Trophoblast cell (in vitro differentiated cells and primary cell): ENCODE results near the gene SPINK14.

Experiments
- DNase-seq, 2 donors: peaks; one replicate each; pipeline ENCODE4 v3.0.0-alpha.2; 2016
- H2AFZ ChIP-seq: 2 replicates; pipeline ENCODE4 v1.6.1; 2013; ENCODE audit warnings: low read length, moderate library complexity, mild to moderate bottlenecking; ENCODE audit not compliant: insufficient read depth, poor library complexity
- H2AK5ac ChIP-seq: 2 replicates; pipeline ENCODE4 v1.6.1; 2013; ENCODE audit warnings: mild to moderate bottlenecking, low read length
- H2BK120ac ChIP-seq: 2 replicates; pipeline ENCODE4 v1.6.1; 2013; ENCODE audit warnings: low read length, mild to moderate bottlenecking, moderate library complexity; ENCODE audit not compliant: insufficient read depth, poor library complexity
- H2BK12ac ChIP-seq: 2 replicates; pipeline ENCODE4 v1.6.1; 2013; ENCODE audit warnings: mild to moderate bottlenecking, low read length, moderate library complexity
- H2BK5ac ChIP-seq: 2 replicates; pipeline ENCODE4 v1.6.1; 2013; ENCODE audit warnings: low read length, low read depth, moderate library complexity, mild to moderate bottlenecking; ENCODE audit not compliant: poor library complexity
- H3K14ac ChIP-seq: 2 replicates; pipeline ENCODE4 v1.6.1; 2013; ENCODE audit warnings: mild to moderate bottlenecking, low read length
- H3K18ac ChIP-seq: 2 replicates; pipeline ENCODE4 v1.6.1; 2013; ENCODE audit warnings: mild to moderate bottlenecking, low read length
- H3K23ac ChIP-seq: 2 replicates; pipeline ENCODE4 v1.6.1; 2013; ENCODE audit warnings: low read length
- H3K27ac ChIP-seq: 2 replicates; pipeline ENCODE4 v1.5.1; 2013; ENCODE audit warnings: low read depth, mild to moderate bottlenecking, inconsistent platforms, low read length, moderate library complexity
- H3K27me3 ChIP-seq: 2 replicates; pipeline ENCODE4 v1.6.1; 2013; ENCODE audit warnings: inconsistent platforms, mild to moderate bottlenecking, low read length, moderate library complexity; ENCODE audit not compliant: insufficient read depth
- H3K36me3 ChIP-seq, 2 experiments: 1 replicate in 1 of 2; 2 replicates in 1 of 2; pipeline ENCODE4 v1.6.1; 2013; ENCODE audit warnings: low read length in 2 of 2, mild to moderate bottlenecking in 2 of 2, moderate library complexity in 1 of 2; ENCODE audit not compliant: insufficient read depth in 2 of 2, control insufficient read depth in 1 of 2
- H3K4ac ChIP-seq: 2 replicates; pipeline ENCODE4 v1.6.1; 2013; ENCODE audit warnings: low read depth, mild to moderate bottlenecking, low read length, moderate library complexity
- H3K4me1 ChIP-seq, 2 experiments: 1 replicate in 1 of 2; 2 replicates in 1 of 2; pipeline ENCODE4 v1.6.1; 2013; ENCODE audit warnings: low read length in 2 of 2, mild to moderate bottlenecking in 2 of 2, moderate library complexity in 1 of 2; ENCODE audit not compliant: insufficient read depth in 2 of 2, control insufficient read depth in 1 of 2
- H3K4me2 ChIP-seq: 2 replicates; pipeline ENCODE4 v1.6.1; 2013; ENCODE audit warnings: inconsistent platforms, mild to moderate bottlenecking, low read length, moderate library complexity
- H3K4me3 ChIP-seq: 2 replicates; pipeline ENCODE4 v1.5.1; 2013; ENCODE audit warnings: mild to moderate bottlenecking, low read depth, low read length, inconsistent platforms
- H3K79me1 ChIP-seq: one replicate; pipeline ENCODE4 v1.6.1; 2013; ENCODE audit warnings: low read length
- H3K79me2 ChIP-seq: 2 replicates; pipeline ENCODE4 v1.6.1; 2013; ENCODE audit warnings: low read length, mild to moderate bottlenecking; ENCODE audit not compliant: control insufficient read depth, insufficient read depth, poor library complexity
- H3K9ac ChIP-seq: 2 replicates; pipeline ENCODE4 v1.6.1; 2013; ENCODE audit warnings: mild to moderate bottlenecking, low read length
- H3K9me3 ChIP-seq: 2 replicates; pipeline ENCODE4 v1.6.1; 2013; ENCODE audit warnings: low read depth, mild to moderate bottlenecking, control low read depth, inconsistent platforms, low read length; ENCODE audit not compliant: insufficient read depth
- H4K12ac ChIP-seq: 2 replicates; pipeline ENCODE4 v1.6.1; 2013; ENCODE audit warnings: low read depth, mild to moderate bottlenecking, low read length, moderate library complexity
- H4K8ac ChIP-seq: 2 replicates; pipeline ENCODE4 v1.6.1; 2013; ENCODE audit warnings: low read depth, mild to moderate bottlenecking, low read length, moderate library complexity
- H4K91ac ChIP-seq: one replicate; pipeline ENCODE4 v1.6.1; 2013; ENCODE audit warnings: low read depth, mild to moderate bottlenecking, low read length, moderate library complexity
- WGBS: extraction: QIAGEN DNeasy Blood & Tissue Kit; methylation state at CpG from one replicate; pipeline ENCODE4 v1.1.7; 2013; ENCODE audit warnings: missing lambda C conversion rate; ENCODE audit not compliant: insufficient read length, insufficient coverage; ENCODE audit errors: extremely low coverage; 5-methylcytosine and 5-hydroxymethylcytosine counted together

The SPINK14 gene

DNA sequence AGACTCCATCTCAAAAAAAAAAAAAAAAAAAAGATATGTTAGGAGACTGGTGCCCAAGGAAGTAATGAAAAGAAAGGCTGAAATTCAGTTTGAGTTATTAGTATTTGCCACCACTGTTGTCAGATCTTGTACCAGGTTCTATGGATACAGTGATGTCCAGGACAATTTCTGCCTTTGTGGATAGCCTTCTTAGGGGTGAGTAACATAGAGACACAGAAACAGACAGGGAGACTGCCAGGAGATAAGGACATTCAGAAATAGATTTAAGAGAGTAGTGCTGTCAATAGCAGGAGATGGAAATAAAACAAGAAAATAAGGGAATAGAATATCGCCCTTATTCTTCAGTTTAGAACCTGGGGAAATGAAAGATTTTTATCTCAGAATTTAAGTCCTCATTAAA lies 6.3 kb upstream of the SPINK14 start:
- H3K27me3 ChIP-seq = no peaks in the 10 kb centered on the region
- no peak overlapping the region for H3K4me2 ChIP-seq
- H4K8ac ChIP-seq = no peak overlapping the region
- H3K9me3 ChIP-seq = no peaks in the 10 kb centered on the region
- no peak for DNase-seq
- no peak overlapping the region for H2BK12ac ChIP-seq
- H3K23ac ChIP-seq = no peak overlapping the region
- H3K14ac ChIP-seq = no peak overlapping the region
- H3K79me1 ChIP-seq = no peaks in the 10 kb centered on the region
- H4K12ac ChIP-seq = no peak overlapping the region
- WGBS = no CpG with 5 or more reads among the region's 1 CpG
- no peaks in the 10 kb centered on the region for H3K36me3 ChIP-seq
- no peak overlapping the region for H2BK5ac ChIP-seq
- H2AFZ ChIP-seq = no peak overlapping the region
- H3K27ac ChIP-seq = no peak overlapping the region
- no peak overlapping the region for H3K9ac ChIP-seq
- H3K4ac ChIP-seq = no peak overlapping the region
- no peak overlapping the region for H2AK5ac ChIP-seq
- no peak overlapping the region for H4K91ac ChIP-seq
- H2BK120ac ChIP-seq = no peak overlapping the region
- H3K4me3 ChIP-seq = no peak overlapping the region
- H3K79me2 ChIP-seq = no peaks in the 10 kb centered on the region
- no peaks in the 10 kb centered on the region for H3K4me1 ChIP-seq
- H3K18ac ChIP-seq = no peak overlapping the region

DNA sequence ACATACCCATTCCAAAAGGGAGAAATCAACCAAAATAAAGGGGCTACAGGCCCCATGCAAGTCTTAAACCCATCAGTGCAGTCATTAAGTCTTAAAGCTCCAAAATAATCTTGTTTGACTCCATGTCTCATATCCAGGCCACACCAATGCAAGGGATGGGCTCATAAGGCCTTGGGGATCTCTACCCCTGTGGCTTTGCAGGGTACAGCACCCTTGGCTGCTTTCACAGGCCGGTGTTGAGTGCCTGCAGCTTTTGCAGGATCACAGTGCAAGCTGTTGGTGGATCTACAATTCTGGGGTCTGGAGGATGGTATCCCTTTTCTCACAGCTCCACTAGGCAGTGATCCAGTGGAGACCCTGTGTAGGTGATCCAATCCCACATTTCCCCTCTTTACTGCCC lies 5.0 kb upstream of the SPINK14 start:
- Histone ChIP-seq H3K79me1 (no peaks in the 10 kb centered on the region), H3K4me2 (no peak overlapping the region), H2BK120ac (no peak overlapping the region), H3K14ac (no peak overlapping the region), H2BK5ac (no peak overlapping the region), H3K36me3 (no peaks in the 10 kb centered on the region), H3K27ac (no peak overlapping the region), H3K9me3 (no peaks in the 10 kb centered on the region), H3K27me3 (no peaks in the 10 kb centered on the region), H4K8ac (no peak overlapping the region), H4K12ac (no peak overlapping the region), H3K4ac (no peak overlapping the region), H2AFZ (no peak overlapping the region), H4K91ac (no peak overlapping the region), H3K18ac (no peak overlapping the region), H3K79me2 (no peaks in the 10 kb centered on the region), H2AK5ac (no peak overlapping the region), H2BK12ac (no peak overlapping the region), H3K23ac (no peak overlapping the region), H3K9ac (no peak overlapping the region), H3K4me1 (no peaks in the 10 kb centered on the region), H3K4me3 (no peak overlapping the region)
- DNase-seq = no peak
- no CpG with 5 or more reads among the region's 1 CpG for WGBS

DNA sequence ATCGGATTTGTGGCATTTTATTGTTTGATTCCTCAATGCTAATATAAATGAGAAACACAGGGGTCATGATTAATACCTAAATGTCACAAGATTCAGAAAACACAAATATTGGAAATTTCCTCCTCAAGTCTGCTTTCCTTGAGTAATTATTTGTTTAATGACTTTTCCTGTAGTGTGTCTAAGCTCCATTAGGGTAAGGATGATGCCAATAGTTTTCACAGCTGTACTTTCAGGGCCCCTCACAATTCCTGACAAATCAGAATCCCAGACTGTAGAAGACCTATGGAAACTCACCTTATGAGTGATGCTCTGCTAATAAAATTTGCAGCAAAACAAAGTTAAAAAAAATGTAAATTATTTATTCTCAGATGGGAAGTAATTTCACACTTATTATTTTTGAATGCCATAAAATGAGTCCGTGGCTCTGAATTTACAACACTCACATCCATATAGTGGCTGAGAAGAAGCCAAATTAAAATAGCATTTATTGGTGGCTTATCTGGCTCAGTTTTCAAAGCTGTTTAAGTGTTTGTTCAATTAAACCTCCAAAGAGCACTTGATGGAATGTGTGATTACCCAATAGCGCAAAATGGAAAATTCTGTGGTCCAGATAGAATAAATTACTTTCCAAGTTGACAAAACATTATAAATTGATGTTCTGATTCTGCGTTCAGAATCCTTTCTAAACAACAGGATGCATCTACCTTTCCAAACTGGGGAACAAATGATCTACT lies 1.6 kb upstream of the SPINK14 start:
- H3K4me1 ChIP-seq = no peaks in the 10 kb centered on the region
- DNase-seq = no peak
- WGBS = no CpG with 5 or more reads among the region's 4 CpGs
- no peak overlapping the region for H3K23ac ChIP-seq
- no peak overlapping the region for H2AFZ ChIP-seq
- no peaks in the 10 kb centered on the region for H3K79me2 ChIP-seq
- no peak overlapping the region for H2AK5ac ChIP-seq
- no peak overlapping the region for H3K4ac ChIP-seq
- H3K79me1 ChIP-seq = no peaks in the 10 kb centered on the region
- H3K36me3 ChIP-seq = no peaks in the 10 kb centered on the region
- H4K91ac ChIP-seq = no peak overlapping the region
- H4K12ac ChIP-seq = no peak overlapping the region
- no peak overlapping the region for H2BK5ac ChIP-seq
- no peaks in the 10 kb centered on the region for H3K27me3 ChIP-seq
- no peak overlapping the region for H3K4me3 ChIP-seq
- no peak overlapping the region for H3K4me2 ChIP-seq
- no peak overlapping the region for H3K14ac ChIP-seq
- no peak overlapping the region for H4K8ac ChIP-seq
- H3K9me3 ChIP-seq = no peaks in the 10 kb centered on the region
- no peak overlapping the region for H2BK12ac ChIP-seq
- no peak overlapping the region for H3K18ac ChIP-seq
- no peak overlapping the region for H3K27ac ChIP-seq
- H3K9ac ChIP-seq = no peak overlapping the region
- H2BK120ac ChIP-seq = no peak overlapping the region

DNA sequence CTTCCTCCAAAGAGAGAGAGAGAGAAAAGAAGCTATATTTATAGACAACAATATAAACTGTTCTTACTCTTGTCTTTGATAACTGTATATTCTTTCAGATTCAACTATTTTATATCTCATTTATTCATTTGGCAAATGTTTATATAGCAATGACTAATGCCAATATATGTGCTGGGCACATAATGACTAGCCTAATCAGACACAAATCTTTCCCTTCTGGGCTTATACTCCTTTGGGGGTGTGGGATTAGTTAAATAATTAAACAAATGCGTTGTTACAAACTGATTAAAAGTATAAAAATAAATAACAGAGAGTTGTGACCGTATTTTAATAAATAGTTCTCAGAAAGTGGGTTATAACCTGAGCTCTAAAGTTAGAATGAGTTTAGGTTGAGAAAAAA lies 4.0 kb downstream of the SPINK14 start:
- no CpG with 5 or more reads among the region's 2 CpGs for WGBS
- no peak for DNase-seq
- no peak overlapping the region for H3K4me2 ChIP-seq

More for the DNA sequence above, 4.0 kb downstream of the SPINK14 start:
- Histone ChIP-seq H3K79me2 (no peaks in the 10 kb centered on the region), H3K9ac (no peak overlapping the region), H3K4me3 (no peak overlapping the region), H3K27me3 (no peaks in the 10 kb centered on the region), H3K4ac (no peak overlapping the region), H3K23ac (no peak overlapping the region), H4K91ac (no peak overlapping the region), H4K12ac (no peak overlapping the region), H2AFZ (no peak overlapping the region), H4K8ac (no peak overlapping the region), H2BK5ac (no peak overlapping the region), H3K18ac (no peak overlapping the region), H3K14ac (no peak overlapping the region), H3K79me1 (no peaks in the 10 kb centered on the region), H3K9me3 (no peaks in the 10 kb centered on the region), H2AK5ac (no peak overlapping the region), H2BK12ac (no peak overlapping the region), H2BK120ac (no peak overlapping the region), H3K27ac (no peak overlapping the region), H3K36me3 (no peaks in the 10 kb centered on the region), H3K4me1 (no peaks in the 10 kb centered on the region)
